Neural crest cell (in vitro differentiated cells): ENCODE data around the gene AVP. TPM values are rescaled to one million over a fixed set of nuclear protein-coding genes. Genes with fewer than 3 reads are reported as not detected.
A peak's percentile ranks its signal among the peaks of the same experiment; 100 is the strongest.

Source experiments
- DNase-seq: peaks from one replicate; pipeline ENCODE4 v3.0.0; 2021; ENCODE audit warnings: low read depth, mixed read lengths, low spot score
- H3K27ac Mint-ChIP-seq: one replicate; pipeline ENCODE4 v1.8.0; 2021; ENCODE audit warnings: mild to moderate bottlenecking, mixed read lengths; ENCODE audit not compliant: unreplicated experiment
- H3K27me3 Mint-ChIP-seq: 2 replicates; pipeline ENCODE4 v1.8.0; 2021; ENCODE audit warnings: low read depth, mild to moderate bottlenecking, mixed read lengths
- H3K36me3 Mint-ChIP-seq: 2 replicates; pipeline ENCODE4 v1.8.0; 2021; ENCODE audit warnings: low read depth, mild to moderate bottlenecking, mixed read lengths
- H3K4me1 Mint-ChIP-seq: 2 replicates; pipeline ENCODE4 v1.8.0; 2021; ENCODE audit warnings: mixed read lengths
- H3K4me3 Mint-ChIP-seq: one replicate; pipeline ENCODE4 v1.8.0; 2021; ENCODE audit warnings: mild to moderate bottlenecking, mixed read lengths
- H3K9me3 Mint-ChIP-seq: 2 replicates; pipeline ENCODE4 v1.8.0; 2021; ENCODE audit warnings: mixed read lengths
- total RNA-seq: library from RNA; stranded (reverse); gene quantifications from 2 replicates; pipeline ENCODE4 v1.2.1, GENCODE V29; 2021
- TF ChIP-seq, protein P1 (sequence below): fragments of 200-600 bp; sonication (generic); conservative IDR thresholded peaks from 2 replicates; pipeline ENCODE4 v1.5.0; 2021; ENCODE audit warnings: antibody characterized with exemption, mild to moderate bottlenecking

The AVP gene
- total RNA-seq, 1 donor from 2014 or later: not detected

DNA sequence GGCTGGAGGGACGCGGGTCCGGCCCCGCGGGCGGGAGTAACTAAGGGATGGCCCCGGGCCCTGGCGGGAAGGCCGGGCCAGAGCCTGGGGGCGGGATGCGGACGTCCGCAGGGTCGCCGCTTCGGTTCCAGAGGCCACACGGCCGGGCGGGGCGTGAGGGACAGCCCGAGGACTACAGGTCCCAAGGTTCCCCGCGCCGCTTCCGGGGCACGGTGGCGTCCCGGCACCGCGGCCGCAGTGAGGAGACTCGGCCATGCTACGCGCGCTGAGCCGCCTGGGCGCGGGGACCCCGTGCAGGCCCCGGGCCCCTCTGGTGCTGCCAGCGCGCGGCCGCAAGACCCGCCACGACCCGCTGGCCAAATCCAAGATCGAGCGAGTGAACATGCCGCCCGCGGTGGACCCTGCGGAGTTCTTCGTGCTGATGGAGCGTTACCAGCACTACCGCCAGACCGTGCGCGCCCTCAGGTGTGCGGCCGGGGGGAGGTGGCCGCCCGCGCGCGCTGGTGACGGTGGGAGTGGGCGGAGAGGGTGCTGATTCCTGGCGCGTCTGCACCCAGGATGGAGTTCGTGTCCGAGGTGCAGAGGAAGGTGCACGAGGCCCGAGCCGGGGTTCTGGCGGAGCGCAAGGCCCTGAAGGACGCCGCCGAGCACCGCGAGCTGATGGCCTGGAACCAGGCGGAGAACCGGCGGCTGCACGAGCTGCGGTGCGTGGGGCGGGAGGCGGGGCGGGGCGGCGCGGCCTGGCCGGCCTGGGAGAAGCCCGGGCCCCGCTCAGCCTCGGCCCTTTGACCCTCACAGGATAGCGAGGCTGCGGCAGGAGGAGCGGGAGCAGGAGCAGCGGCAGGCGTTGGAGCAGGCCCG is 38.5 kb downstream of the AVP start, which contains the start of gene MRPS26:
MRPS26 (plus strand) TSS at position 237 of the 861 bp plus-strand sequence; CDS start at position 254, 17 bp downstream.
- Mint-ChIP-seq H3K27me3 (peaks cover 5% of the 10 kb centered on the region), H3K36me3 (peaks cover 23% of the 10 kb centered on the region), H3K4me3 (peak within 1 kb of the TSS; percentile 91), H3K27ac (peak within 1 kb of the TSS; percentile 88), H3K9me3 (no peaks in the 10 kb centered on the region), H3K4me1 (peaks cover 20% of the 10 kb centered on the region)
- TF ChIP-seq, protein P1, sequence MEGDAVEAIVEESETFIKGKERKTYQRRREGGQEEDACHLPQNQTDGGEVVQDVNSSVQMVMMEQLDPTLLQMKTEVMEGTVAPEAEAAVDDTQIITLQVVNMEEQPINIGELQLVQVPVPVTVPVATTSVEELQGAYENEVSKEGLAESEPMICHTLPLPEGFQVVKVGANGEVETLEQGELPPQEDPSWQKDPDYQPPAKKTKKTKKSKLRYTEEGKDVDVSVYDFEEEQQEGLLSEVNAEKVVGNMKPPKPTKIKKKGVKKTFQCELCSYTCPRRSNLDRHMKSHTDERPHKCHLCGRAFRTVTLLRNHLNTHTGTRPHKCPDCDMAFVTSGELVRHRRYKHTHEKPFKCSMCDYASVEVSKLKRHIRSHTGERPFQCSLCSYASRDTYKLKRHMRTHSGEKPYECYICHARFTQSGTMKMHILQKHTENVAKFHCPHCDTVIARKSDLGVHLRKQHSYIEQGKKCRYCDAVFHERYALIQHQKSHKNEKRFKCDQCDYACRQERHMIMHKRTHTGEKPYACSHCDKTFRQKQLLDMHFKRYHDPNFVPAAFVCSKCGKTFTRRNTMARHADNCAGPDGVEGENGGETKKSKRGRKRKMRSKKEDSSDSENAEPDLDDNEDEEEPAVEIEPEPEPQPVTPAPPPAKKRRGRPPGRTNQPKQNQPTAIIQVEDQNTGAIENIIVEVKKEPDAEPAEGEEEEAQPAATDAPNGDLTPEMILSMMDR: no peak
- peak; percentile 84 for DNase-seq

- H3K36me3 Mint-ChIP-seq: peaks cover 20% of the 10 kb centered on the region
These were observed 39.3 kb downstream of the AVP start for GRCh38 chr20:3045042-3045815.

DNA sequence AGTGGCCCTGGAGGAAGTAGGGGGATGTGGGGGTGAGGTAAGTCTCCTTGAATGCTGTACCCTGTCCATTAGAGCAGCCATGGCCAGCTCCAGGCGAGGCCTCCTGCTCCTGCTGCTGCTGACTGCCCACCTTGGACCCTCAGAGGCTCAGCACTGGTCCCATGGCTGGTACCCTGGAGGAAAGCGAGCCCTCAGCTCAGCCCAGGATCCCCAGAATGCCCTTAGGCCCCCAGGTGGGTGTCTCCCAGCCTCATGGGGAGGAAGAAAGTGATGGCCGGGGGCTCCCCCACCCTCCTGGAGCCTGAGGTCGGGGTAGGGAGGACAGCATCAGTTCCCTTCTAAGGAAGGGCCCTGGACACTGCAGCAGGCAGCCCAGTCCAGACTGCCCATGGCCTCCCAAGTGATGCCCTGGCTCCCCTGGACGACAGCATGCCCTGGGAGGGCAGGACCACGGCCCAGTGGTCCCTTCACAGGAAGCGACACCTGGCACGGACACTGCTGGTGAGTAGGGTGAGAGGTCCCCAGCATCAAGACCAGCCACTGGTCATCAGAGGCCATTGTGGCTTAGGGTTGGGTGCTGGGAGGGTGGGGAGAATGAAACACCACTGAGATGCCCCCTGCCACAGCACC is 40.1 kb downstream of the AVP start:
- peaks cover 20% of the 10 kb centered on the region for H3K4me1 Mint-ChIP-seq
- TF ChIP-seq, protein P1: no peak
- H3K27ac Mint-ChIP-seq: no peak overlapping the region
- H3K27me3 Mint-ChIP-seq: peaks cover 5% of the 10 kb centered on the region
- peak overlapping the region; percentile 91 for H3K4me3 Mint-ChIP-seq
- DNase-seq: no peak
- H3K36me3 Mint-ChIP-seq: peaks cover 17% of the 10 kb centered on the region
- H3K9me3 Mint-ChIP-seq: no peaks in the 10 kb centered on the region

More at GRCh38 chr20:3045042-3045815, 39.3 kb downstream of the AVP start:
- H3K9me3 Mint-ChIP-seq: no peaks in the 10 kb centered on the region
- H3K4me1 Mint-ChIP-seq: peaks cover 20% of the 10 kb centered on the region
- H3K27me3 Mint-ChIP-seq: peaks cover 5% of the 10 kb centered on the region
- H3K27ac Mint-ChIP-seq: peak overlapping the region; percentile 78
- DNase-seq: no peak
- H3K4me3 Mint-ChIP-seq: peak overlapping the region; percentile 91
- TF ChIP-seq, protein P1: no peak

DNA sequence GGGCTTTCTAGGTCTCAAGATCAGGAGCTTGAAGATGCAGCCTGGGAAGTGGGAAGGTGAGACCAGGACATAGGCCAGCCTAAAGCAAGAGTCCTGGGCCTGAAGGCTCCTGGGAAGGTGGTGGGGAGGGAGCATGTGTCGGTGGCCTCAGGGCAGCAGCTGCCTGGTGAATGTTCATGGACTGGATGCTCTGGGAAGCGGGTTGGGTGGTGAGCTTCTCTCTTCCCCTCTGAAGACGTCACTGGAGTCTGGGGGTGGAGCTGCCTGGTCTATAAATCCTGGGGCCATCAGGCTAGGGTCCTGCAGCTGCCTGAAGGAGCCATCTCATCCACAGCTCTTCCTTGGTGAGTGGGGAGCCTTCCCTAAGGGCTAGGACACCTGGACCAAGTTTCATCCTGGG is 41.2 kb downstream of the AVP start, which contains the start of gene GNRH2:
GNRH2 (plus strand) TSS at position 301 of the 400 bp plus-strand sequence. CDS start 793 bp downstream, outside the sequence.
- Mint-ChIP-seq H3K9me3 (no peaks in the 10 kb centered on the region), H3K4me3 (peak within 1 kb of the TSS; percentile 91)

More for the DNA sequence above, 41.2 kb downstream of the AVP start, which contains the start of gene GNRH2:
- no peak for DNase-seq
- Mint-ChIP-seq H3K27ac (no peak within 1 kb of the TSS), H3K36me3 (peaks cover 16% of the 10 kb centered on the region), H3K4me1 (peaks cover 20% of the 10 kb centered on the region), H3K27me3 (peaks cover 5% of the 10 kb centered on the region)
- TF ChIP-seq, protein P1: no peak
